Spleen (tissue), 11 donors: ENCODE data around the gene PIR. TPM values are rescaled to one million over a fixed set of nuclear protein-coding genes. Genes with fewer than 3 reads are reported as not detected.
A peak's percentile ranks its signal among the peaks of the same experiment; 100 is the strongest.

Source experiments
- DNase-seq: peaks from one replicate; pipeline ENCODE4 v3.0.0-alpha.2; 2020
- H3K27ac ChIP-seq, 8 donors: fragments of 200-600 bp; sonication (generic) in 7 of 8; 1 replicate in 4 of 8; 2 replicates in 4 of 8; pipeline versions ENCODE4 v1.5.0 to v1.8.0; 2016 to 2021; ENCODE audit warnings: inconsistent platforms in 4 of 8, mild to moderate bottlenecking in 4 of 8, moderate library complexity in 1 of 8
- H3K27me3 ChIP-seq, 7 donors: fragments of 200-600 bp; sonication (generic) in 6 of 7; replicated peaks in 1 of 7; 1 replicate in 4 of 7; 2 replicates in 3 of 7; pipeline versions ENCODE4 v1.5.0 to v1.8.0; 2016 to 2021; ENCODE audit warnings: inconsistent platforms in 3 of 7, mild to moderate bottlenecking in 1 of 7
- H3K36me3 ChIP-seq, 6 donors: fragments of 200-600 bp; sonication (generic) in 5 of 6; 1 replicate in 4 of 6; 2 replicates in 2 of 6; pipeline versions ENCODE4 v1.5.0 to v1.8.0; 2016 to 2021; ENCODE audit warnings: inconsistent platforms in 2 of 6
- H3K4me1 ChIP-seq, 6 donors: fragments of 200-600 bp; sonication (generic) in 5 of 6; 1 replicate in 3 of 6; 2 replicates in 3 of 6; pipeline versions ENCODE4 v1.5.0 to v1.8.0; 2016 to 2021; ENCODE audit warnings: inconsistent platforms in 3 of 6
- H3K4me3 ChIP-seq, 8 donors: fragments of 200-600 bp; sonication (generic) in 7 of 8; 1 replicate in 4 of 8; 2 replicates in 4 of 8; pipeline versions ENCODE4 v1.5.0 to v1.8.0; 2016 to 2021; ENCODE audit warnings: inconsistent platforms in 4 of 8, mild to moderate bottlenecking in 4 of 8, moderate library complexity in 2 of 8
- H3K9me3 ChIP-seq, 8 donors: fragments of 200-600 bp; sonication (generic) in 7 of 8; 1 replicate in 4 of 8; 2 replicates in 4 of 8; pipeline versions ENCODE4 v1.5.0 to v1.8.0; 2016 to 2021; ENCODE audit warnings: inconsistent platforms in 4 of 8
- CTCF ChIP-seq, 11 experiments: fragments of 200-600 bp in 7 of 11; fragments of 450-650 bp in 4 of 11; sonication (generic) in 4 of 11; IDR thresholded peaks in 8 of 11; conservative IDR thresholded peaks in 3 of 11; 1 replicate in 7 of 11; 2 replicates in 4 of 11; pipeline versions ENCODE4 v1.4.0 to v1.8.0; 2016 to 2021; ENCODE audit warnings: antibody characterized with exemption in 11 of 11, inconsistent platforms in 4 of 11, mild to moderate bottlenecking in 1 of 11
- POLR2A ChIP-seq, 3 donors: fragments of 450-650 bp; IDR thresholded peaks; one replicate each; pipeline ENCODE4 v1.5.1; 2017; ENCODE audit warnings: antibody characterized with exemption in 3 of 3, mild to moderate bottlenecking in 1 of 3
- POLR2AphosphoS5 ChIP-seq, 3 donors: sonication (generic); formaldehyde crosslinking; IDR thresholded peaks; one replicate each; pipeline ENCODE4 v1.5.1; 2017; ENCODE audit warnings: antibody characterized with exemption in 3 of 3
- WGBS, 5 donors: extraction: QIAGEN DNeasy Blood & Tissue Kit in 3 of 5; methylation state at CpG; one replicate each; pipeline versions ENCODE4 v1.1.5 to v1.1.7; 2013 to 2018; 5-methylcytosine and 5-hydroxymethylcytosine counted together
- intact Hi-C: fragments of 100-400 bp; cut with DNase I; formaldehyde crosslinking; loops from one replicate; pipeline ENCODE4 v1.15.0; 2023; ENCODE audit warnings: low total_unique reads
- polyA plus RNA-seq, 3 donors: library from polyadenylated mRNA; stranded (reverse); fragments of 200-250 nt; gene quantifications; one replicate each; pipeline ENCODE4 v1.2.1, GENCODE V29; 2013
- total RNA-seq, 7 donors: library from RNA; depleted of rRNA in 3 of 7; stranded (reverse); fragments of >200 nt in 3 of 7; fragmentation: NEBNext Ultra II Directional in 4 of 7; extraction: Animal tissue kit (Norgen Biotek cat#: 25700) in 4 of 7; gene quantifications; one replicate each; pipeline versions ENCODE4 v1.1.0 to v1.2.1, GENCODE V29; 2016 to 2021
- donor health status: healthy with polysubstance abuse.
- donor health status: DM: no; HTN: no; CAD: no; lungs with moderate emphysema.
- donor health status: DM: no; HTN: no; CAD: no.
- donor health status: Bipolar disorder and iron deficiency.
- donor health status: healthy.
- donor health status: DM: no; HTN: no; CAD: no.
- donor health status: DM: yes; HTN: yes; CAD: no.

Gene PIR
- total and polyA plus RNA-seq, 10 donors: 12.4 to 30.8 (median 24.2) TPM

GRCh38 chrX:15382813-15383212 lies 110.3 kb downstream of the PIR start:
- no peaks in the 10 kb centered on the region for H3K9me3 ChIP-seq
- DNase-seq: no peak
- H3K4me3 ChIP-seq: no peak overlapping the region
- no peak for TF ChIP-seq POLR2AphosphoS5 (IDR thresholded peaks at IDR 0.05)
- no peak for TF ChIP-seq CTCF (IDR thresholded peaks at IDR 0.05 in 8 of 11, conservative IDR thresholded peaks at IDR 0.05 in 3 of 11)
- no peak for TF ChIP-seq POLR2A (IDR thresholded peaks at IDR 0.05)
- H3K4me1 ChIP-seq: no peaks in the 10 kb centered on the region
- WGBS, 5 donors: 60 to 85% (median 82%) methylated on average over 8 of the region's 8 CpGs
- no peaks in the 10 kb centered on the region for H3K36me3 ChIP-seq
- H3K27ac ChIP-seq: no peak overlapping the region
- peaks cover 0 to 12% (median 0%) of the 10 kb centered on the region in 7 donors for H3K27me3 ChIP-seq
- intact Hi-C loops: no loop called here

- DNase-seq: no peak
- no peaks in the 10 kb centered on the region for H3K4me1 ChIP-seq
- 80 to 90% (median 83%) methylated on average over 1 of the region's 1 CpG for WGBS, 5 donors
These were observed 116.2 kb downstream of the PIR start for GRCh38 chrX:15376956-15377355.

DNA sequence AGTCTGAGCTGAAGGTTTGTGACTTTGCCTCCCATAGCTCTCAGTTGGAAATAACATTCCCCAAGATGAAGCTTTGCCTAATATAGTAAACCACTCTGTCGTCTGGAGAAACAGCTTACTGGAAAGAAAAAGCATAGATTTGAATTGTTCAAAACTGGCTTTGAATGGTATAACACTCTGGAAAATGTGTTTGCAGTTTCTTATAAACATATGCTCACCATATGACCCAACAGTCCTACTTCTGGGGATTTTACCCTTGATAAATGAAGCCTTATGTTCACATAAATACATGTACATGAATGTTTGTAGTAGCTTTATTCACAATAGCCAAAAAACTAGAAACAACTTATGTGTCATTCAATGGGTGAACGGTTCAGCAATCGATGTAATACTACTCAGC lies 119.2 kb downstream of the PIR start:
- intact Hi-C loops: no loop called here
- H3K9me3 ChIP-seq: peaks cover 0 to 3% (median 0%) of the 10 kb centered on the region in 8 donors
- peaks cover 0 to 4% (median 0%) of the 10 kb centered on the region in 7 donors for H3K27me3 ChIP-seq
- no peaks in the 10 kb centered on the region for H3K4me1 ChIP-seq
- H3K4me3 ChIP-seq: no peak overlapping the region
- H3K36me3 ChIP-seq: no peaks in the 10 kb centered on the region
- H3K27ac ChIP-seq: no peak overlapping the region
- no peak for DNase-seq
- WGBS, 5 donors: 78 to 95% (median 88%) methylated on average over 3 of the region's 3 CpGs
- TF ChIP-seq POLR2AphosphoS5 (IDR thresholded peaks at IDR 0.05) (no peak), CTCF (IDR thresholded peaks at IDR 0.05 in 8 of 11, conservative IDR thresholded peaks at IDR 0.05 in 3 of 11) (no peak), POLR2A (IDR thresholded peaks at IDR 0.05) (no peak)

More at GRCh38 chrX:15376956-15377355, 116.2 kb downstream of the PIR start:
- Histone ChIP-seq H3K9me3 (peaks cover 0 to 3% (median 0%) of the 10 kb centered on the region in 8 donors), H3K27me3 (peaks cover 0 to 8% (median 0%) of the 10 kb centered on the region in 7 donors), H3K27ac (no peak overlapping the region), H3K4me3 (no peak overlapping the region), H3K36me3 (no peaks in the 10 kb centered on the region)
- TF ChIP-seq CTCF (IDR thresholded peaks at IDR 0.05 in 8 of 11, conservative IDR thresholded peaks at IDR 0.05 in 3 of 11): no peak
- TF ChIP-seq POLR2AphosphoS5 (IDR thresholded peaks at IDR 0.05): no peak
- TF ChIP-seq POLR2A (IDR thresholded peaks at IDR 0.05): no peak
- intact Hi-C loops: no loop called here

- Histone ChIP-seq H3K4me3 (no peak overlapping the region), H3K9me3 (no peaks in the 10 kb centered on the region), H3K4me1 (no peaks in the 10 kb centered on the region), H3K27me3 (peaks cover 0 to 5% (median 0%) of the 10 kb centered on the region in 7 donors), H3K27ac (peak overlapping the region in 4 of 8 donors; percentile 12 to 53 (median 28)), H3K36me3 (no peaks in the 10 kb centered on the region)
- intact Hi-C loops: no loop called here
- DNase-seq: no peak
- 41 to 60% (median 50%) methylated on average over 9 of the region's 9 CpGs for WGBS, 5 donors
- no peak for TF ChIP-seq POLR2AphosphoS5 (IDR thresholded peaks at IDR 0.05)
- no peak for TF ChIP-seq POLR2A (IDR thresholded peaks at IDR 0.05)
- TF ChIP-seq CTCF (IDR thresholded peaks at IDR 0.05 in 8 of 11, conservative IDR thresholded peaks at IDR 0.05 in 3 of 11): no peak
These were observed 126.4 kb downstream of the PIR start for GRCh38 chrX:15366506-15367352.
